ENCODE data around the gene APBB2.

DNA sequence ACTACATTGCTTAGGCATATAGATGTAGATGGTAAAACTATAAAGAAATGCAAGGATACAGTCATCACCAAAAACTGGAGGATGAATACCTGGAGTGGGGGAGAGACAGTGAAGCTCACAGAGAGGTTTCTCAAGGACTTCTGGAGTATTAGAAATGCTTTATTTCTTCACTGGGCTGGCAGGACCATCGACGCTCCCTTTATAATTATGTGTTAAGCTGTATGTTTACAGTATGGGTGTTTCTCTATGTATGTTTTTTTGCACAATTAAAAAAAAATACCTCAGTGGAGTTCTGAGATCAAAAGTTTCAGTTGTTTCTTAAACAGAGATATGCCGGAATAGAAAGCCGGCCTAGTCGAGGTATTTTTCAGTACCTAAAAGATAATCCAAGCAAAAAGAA lies 263.3 kb downstream of the APBB2 start:
- TF ChIP-seq POLR2A (IDR thresholded peaks at IDR 0.05) = no peak
- TF ChIP-seq, protein P1, sequence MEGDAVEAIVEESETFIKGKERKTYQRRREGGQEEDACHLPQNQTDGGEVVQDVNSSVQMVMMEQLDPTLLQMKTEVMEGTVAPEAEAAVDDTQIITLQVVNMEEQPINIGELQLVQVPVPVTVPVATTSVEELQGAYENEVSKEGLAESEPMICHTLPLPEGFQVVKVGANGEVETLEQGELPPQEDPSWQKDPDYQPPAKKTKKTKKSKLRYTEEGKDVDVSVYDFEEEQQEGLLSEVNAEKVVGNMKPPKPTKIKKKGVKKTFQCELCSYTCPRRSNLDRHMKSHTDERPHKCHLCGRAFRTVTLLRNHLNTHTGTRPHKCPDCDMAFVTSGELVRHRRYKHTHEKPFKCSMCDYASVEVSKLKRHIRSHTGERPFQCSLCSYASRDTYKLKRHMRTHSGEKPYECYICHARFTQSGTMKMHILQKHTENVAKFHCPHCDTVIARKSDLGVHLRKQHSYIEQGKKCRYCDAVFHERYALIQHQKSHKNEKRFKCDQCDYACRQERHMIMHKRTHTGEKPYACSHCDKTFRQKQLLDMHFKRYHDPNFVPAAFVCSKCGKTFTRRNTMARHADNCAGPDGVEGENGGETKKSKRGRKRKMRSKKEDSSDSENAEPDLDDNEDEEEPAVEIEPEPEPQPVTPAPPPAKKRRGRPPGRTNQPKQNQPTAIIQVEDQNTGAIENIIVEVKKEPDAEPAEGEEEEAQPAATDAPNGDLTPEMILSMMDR (IDR thresholded peaks at IDR 0.05) = no peak
